Gastroesophageal sphincter (tissue), 4 donors: ENCODE data around the gene ECM1. TPM values are rescaled to one million over a fixed set of nuclear protein-coding genes. Genes with fewer than 3 reads are reported as not detected.
A peak's percentile ranks its signal among the peaks of the same experiment; 100 is the strongest.

Experiments used
- ATAC-seq: fragments of 150-250 bp; one replicate; pipeline ENCODE4 v1.9.1; 2016; ENCODE audit warnings: mild to moderate bottlenecking, moderate library complexity
- H3K27ac ChIP-seq, 4 donors: fragments of 200-600 bp; sonication (generic) in 3 of 4; 1 replicate in 3 of 4; 2 replicates in 1 of 4; pipeline ENCODE4 v1.5.1; 2016 to 2019
- H3K27me3 ChIP-seq: fragments of 200-600 bp; sonication (generic); one replicate; pipeline ENCODE4 v1.5.1; 2019
- H3K36me3 ChIP-seq, 2 donors: fragments of 200-600 bp; sonication (generic); one replicate each; pipeline ENCODE4 v1.5.1; 2019; ENCODE audit warnings: control low read depth in 1 of 2
- H3K4me1 ChIP-seq, 3 donors: fragments of 200-600 bp; sonication (generic); 1 replicate in 2 of 3; 2 replicates in 1 of 3; pipeline ENCODE4 v1.5.1; 2016 to 2019; ENCODE audit warnings: control low read depth in 2 of 3
- H3K4me3 ChIP-seq, 2 donors: fragments of 200-600 bp; sonication (generic); one replicate each; pipeline ENCODE4 v1.5.1; 2019; ENCODE audit warnings: mild to moderate bottlenecking in 1 of 2, moderate library complexity in 1 of 2
- H3K9me3 ChIP-seq, 3 donors: fragments of 200-600 bp; sonication (generic); one replicate each; pipeline ENCODE4 v1.5.1; 2017 to 2019; ENCODE audit warnings: control low read depth in 2 of 3
- EP300 ChIP-seq: sonication (generic); formaldehyde crosslinking; IDR thresholded peaks from one replicate; pipeline ENCODE4 v1.6.1; 2017; ENCODE audit warnings: antibody characterized with exemption, mild to moderate bottlenecking
- POLR2A ChIP-seq, 2 donors: fragments of 450-650 bp; IDR thresholded peaks; one replicate each; pipeline ENCODE4 v1.6.1; 2017; ENCODE audit warnings: antibody characterized with exemption in 2 of 2, mild to moderate bottlenecking in 2 of 2, moderate library complexity in 1 of 2
- POLR2AphosphoS5 ChIP-seq: sonication (generic); formaldehyde crosslinking; IDR thresholded peaks from one replicate; pipeline ENCODE4 v1.6.1; 2017; ENCODE audit warnings: antibody characterized with exemption
- WGBS, 2 donors: methylation state at CpG; one replicate each; pipeline ENCODE4 v1.1.5; 2018; ENCODE audit warnings: low coverage in 1 of 2; 5-methylcytosine and 5-hydroxymethylcytosine counted together
- total RNA-seq, 4 donors: library from RNA; depleted of rRNA; stranded (reverse); fragments of >200 nt; gene quantifications; one replicate each; pipeline ENCODE4 v1.1.0, GENCODE V29; 2016
- TF ChIP-seq, protein P1 (sequence below), 4 experiments: fragments of 200-600 bp in 2 of 4; fragments of 450-650 bp in 2 of 4; sonication (generic) in 1 of 4; IDR thresholded peaks; one replicate each; pipeline ENCODE4 v1.5.1; 2017 to 2019; ENCODE audit warnings: antibody characterized with exemption in 4 of 4, mild to moderate bottlenecking in 2 of 4, moderate library complexity in 2 of 4

ECM1 gene
- total RNA-seq, 4 donors from 2014 or later, result 12.6 to 29.7 (median 19.4) TPM

GRCh38 chr1:150487763-150488115 is 20.2 kb upstream of the ECM1 start:
- Histone ChIP-seq H3K9me3 (no peaks in the 10 kb centered on the region), H3K4me3 (peak overlapping the region; percentile 66 to 99), H3K27me3 (no peaks in the 10 kb centered on the region), H3K36me3 (peaks cover 0 to 40% of the 10 kb centered on the region in 2 donors), H3K4me1 (peaks cover 0 to 17% (median 5%) of the 10 kb centered on the region in 3 donors), H3K27ac (peak overlapping the region; percentile 61 to 86 (median 80))
- TF ChIP-seq POLR2AphosphoS5 (no peak), POLR2A (IDR thresholded peaks at IDR 0.05) (no peak), EP300 (no peak)
- TF ChIP-seq, protein P1, sequence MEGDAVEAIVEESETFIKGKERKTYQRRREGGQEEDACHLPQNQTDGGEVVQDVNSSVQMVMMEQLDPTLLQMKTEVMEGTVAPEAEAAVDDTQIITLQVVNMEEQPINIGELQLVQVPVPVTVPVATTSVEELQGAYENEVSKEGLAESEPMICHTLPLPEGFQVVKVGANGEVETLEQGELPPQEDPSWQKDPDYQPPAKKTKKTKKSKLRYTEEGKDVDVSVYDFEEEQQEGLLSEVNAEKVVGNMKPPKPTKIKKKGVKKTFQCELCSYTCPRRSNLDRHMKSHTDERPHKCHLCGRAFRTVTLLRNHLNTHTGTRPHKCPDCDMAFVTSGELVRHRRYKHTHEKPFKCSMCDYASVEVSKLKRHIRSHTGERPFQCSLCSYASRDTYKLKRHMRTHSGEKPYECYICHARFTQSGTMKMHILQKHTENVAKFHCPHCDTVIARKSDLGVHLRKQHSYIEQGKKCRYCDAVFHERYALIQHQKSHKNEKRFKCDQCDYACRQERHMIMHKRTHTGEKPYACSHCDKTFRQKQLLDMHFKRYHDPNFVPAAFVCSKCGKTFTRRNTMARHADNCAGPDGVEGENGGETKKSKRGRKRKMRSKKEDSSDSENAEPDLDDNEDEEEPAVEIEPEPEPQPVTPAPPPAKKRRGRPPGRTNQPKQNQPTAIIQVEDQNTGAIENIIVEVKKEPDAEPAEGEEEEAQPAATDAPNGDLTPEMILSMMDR (IDR thresholded peaks at IDR 0.05), result no peak
- 0 to 8% methylated on average over 4 to 7 of the region's 7 CpGs for WGBS, 2 donors
- no peak for ATAC-seq

DNA sequence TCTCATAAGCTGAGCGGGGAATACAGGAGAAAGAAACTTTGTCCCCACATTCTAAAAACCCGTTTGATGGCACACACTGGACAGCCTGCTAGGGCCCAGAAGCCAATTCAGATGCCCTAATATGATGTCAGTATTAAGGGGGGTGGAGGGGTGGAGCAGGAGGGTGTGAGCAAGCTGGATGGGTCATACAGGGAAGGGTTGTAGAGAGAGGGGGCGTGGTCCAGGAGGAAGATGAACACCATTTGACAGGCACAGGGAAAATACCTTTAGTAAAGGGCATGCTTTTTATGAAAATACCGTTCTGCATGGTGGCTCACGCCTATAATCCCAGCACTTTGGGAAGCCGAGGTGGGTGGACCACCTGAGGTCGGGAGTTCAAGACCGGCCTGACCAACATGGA is 14.7 kb upstream of the ECM1 start:
- no peak for TF ChIP-seq POLR2A (IDR thresholded peaks at IDR 0.05)
- TF ChIP-seq, protein P1 (IDR thresholded peaks at IDR 0.05), result no peak
- TF ChIP-seq POLR2AphosphoS5, result no peak
- TF ChIP-seq EP300, result no peak
- Histone ChIP-seq H3K9me3 (no peaks in the 10 kb centered on the region), H3K27ac (no peak overlapping the region), H3K4me1 (peaks cover 0 to 6% (median 1%) of the 10 kb centered on the region in 3 donors), H3K36me3 (peaks cover 0 to 94% of the 10 kb centered on the region in 2 donors), H3K27me3 (no peaks in the 10 kb centered on the region), H3K4me3 (no peak overlapping the region)
- no peak for ATAC-seq
- 89% methylated on average over 6 of the region's 8 CpGs; no CpG with 5 or more reads in 1 of the 2 donors for WGBS, 2 donors

DNA sequence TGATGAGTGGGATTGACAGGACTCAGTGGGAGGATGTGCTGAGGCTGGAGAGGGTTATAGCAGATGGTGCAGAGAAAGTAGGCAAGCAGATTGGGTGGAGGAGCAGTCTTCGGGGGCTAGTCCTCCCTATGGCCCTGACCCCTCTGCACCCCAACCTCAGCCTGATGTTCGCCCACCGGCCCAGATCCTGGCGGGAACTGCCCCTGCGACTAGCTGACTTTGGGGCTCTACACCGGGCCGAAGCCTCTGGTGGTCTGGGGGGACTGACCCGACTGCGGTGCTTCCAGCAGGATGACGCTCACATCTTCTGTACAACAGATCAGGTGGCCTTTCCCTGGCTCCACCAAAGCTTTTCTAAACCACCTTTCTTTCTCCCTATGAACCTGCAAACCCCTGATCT is 9.6 kb upstream of the ECM1 start:
- no peak for ATAC-seq

GRCh38 chr1:150505431-150505830 is 2.5 kb upstream of the ECM1 start:
- peaks cover 0 to 25% (median 3%) of the 10 kb centered on the region in 3 donors for H3K4me1 ChIP-seq
- no peak overlapping the region for H3K4me3 ChIP-seq
- WGBS, 2 donors, result 91% methylated on average over 6 of the region's 6 CpGs; no CpG with 5 or more reads in 1 of the 2 donors
- no peak overlapping the region for H3K27ac ChIP-seq
- no peaks in the 10 kb centered on the region for H3K9me3 ChIP-seq
- TF ChIP-seq, protein P1 (IDR thresholded peaks at IDR 0.05), result no peak
- TF ChIP-seq POLR2AphosphoS5 (no peak), POLR2A (IDR thresholded peaks at IDR 0.05) (no peak), EP300 (no peak)
- H3K27me3 ChIP-seq, result no peaks in the 10 kb centered on the region
- peaks cover 0 to 77% of the 10 kb centered on the region in 2 donors for H3K36me3 ChIP-seq
- no peak for ATAC-seq

More for the DNA sequence above, 9.6 kb upstream of the ECM1 start:
- 80 to 90% methylated on average over 1 to 6 of the region's 10 CpGs for WGBS, 2 donors
- no peaks in the 10 kb centered on the region for H3K27me3 ChIP-seq
- H3K9me3 ChIP-seq, result no peaks in the 10 kb centered on the region
- no peaks in the 10 kb centered on the region for H3K4me1 ChIP-seq
- H3K4me3 ChIP-seq, result no peak overlapping the region
- peaks cover 0 to 95% of the 10 kb centered on the region in 2 donors for H3K36me3 ChIP-seq
- TF ChIP-seq, protein P1 (IDR thresholded peaks at IDR 0.05), result no peak
- TF ChIP-seq EP300 (no peak), POLR2A (IDR thresholded peaks at IDR 0.05) (no peak), POLR2AphosphoS5 (no peak)
- H3K27ac ChIP-seq, result no peak overlapping the region

- Histone ChIP-seq H3K4me3 (peak overlapping the region in 1 of 2 donors; percentile 38), H3K9me3 (no peaks in the 10 kb centered on the region), H3K36me3 (peaks cover 0 to 62% of the 10 kb centered on the region in 2 donors), H3K27me3 (no peaks in the 10 kb centered on the region), H3K27ac (peak overlapping the region in 3 of 4 donors; percentile 71 to 81 (median 76)), H3K4me1 (peaks cover 0 to 25% (median 3%) of the 10 kb centered on the region in 3 donors)
- ATAC-seq, result no peak
- WGBS, 2 donors, result 56 to 100% methylated on average over 1 to 4 of the region's 4 CpGs
- TF ChIP-seq POLR2AphosphoS5, result no peak
- TF ChIP-seq, protein P1 (IDR thresholded peaks at IDR 0.05), result no peak
- TF ChIP-seq POLR2A (IDR thresholded peaks at IDR 0.05), result no peak
- TF ChIP-seq EP300, result no peak
Measured at GRCh38 chr1:150508982-150509381, 1.1 kb downstream of the ECM1 start.
